Stimulated activated CD4-positive, alpha-beta T cell treated with anti-CD3 and anti-CD28 coated beads, TNF-alpha, amount 100 ng/mL, for 24 hours (primary cell): ENCODE measurements around the gene IFNGR1.

Source experiments
- DNase-seq, 3 experiments: peaks; one replicate each; pipeline ENCODE4 v3.0.0-alpha.2; 2020; ENCODE audit warnings: low read depth in 3 of 3

The IFNGR1 gene

DNA sequence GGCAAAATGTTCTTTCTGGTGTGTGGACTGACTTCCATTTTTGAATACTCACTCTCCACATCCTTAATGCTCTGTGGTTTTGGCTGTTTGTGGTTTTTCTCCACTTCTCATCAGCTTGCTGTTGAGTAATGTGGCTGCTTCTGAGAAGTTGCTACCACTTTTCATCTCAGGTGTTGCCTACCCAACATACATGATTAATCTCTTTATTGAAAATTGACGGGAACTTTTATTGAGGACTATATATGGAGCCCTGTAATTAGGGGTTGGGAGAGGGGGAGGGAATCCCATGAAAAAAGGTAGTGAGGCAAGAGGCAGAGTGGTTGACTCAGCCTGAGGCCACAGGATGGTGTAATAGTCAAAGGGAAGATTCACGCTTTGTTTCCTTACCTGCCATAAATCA lies 63.4 kb downstream of the IFNGR1 start:
- DNase-seq, result no peak

DNA sequence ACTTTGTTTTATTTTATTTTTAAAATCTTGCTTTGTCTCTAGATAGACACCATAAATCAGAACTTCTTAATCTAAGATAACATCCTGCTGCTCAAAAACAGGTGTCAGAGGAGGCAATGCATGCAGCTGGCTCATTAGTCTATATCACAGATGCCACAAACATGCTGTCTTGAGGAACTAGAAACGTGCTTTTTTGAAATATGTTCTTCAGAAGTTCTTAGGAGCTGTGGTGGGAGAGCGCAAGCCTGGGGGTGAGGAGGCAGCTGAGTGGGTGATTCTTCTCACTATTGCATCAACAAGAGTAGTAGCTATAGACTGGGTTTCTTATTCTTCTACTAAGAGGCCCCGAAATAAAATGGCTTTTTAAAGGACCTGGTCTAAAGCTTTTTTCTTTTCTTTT lies 69.1 kb downstream of the IFNGR1 start:
- no peak for DNase-seq

DNA sequence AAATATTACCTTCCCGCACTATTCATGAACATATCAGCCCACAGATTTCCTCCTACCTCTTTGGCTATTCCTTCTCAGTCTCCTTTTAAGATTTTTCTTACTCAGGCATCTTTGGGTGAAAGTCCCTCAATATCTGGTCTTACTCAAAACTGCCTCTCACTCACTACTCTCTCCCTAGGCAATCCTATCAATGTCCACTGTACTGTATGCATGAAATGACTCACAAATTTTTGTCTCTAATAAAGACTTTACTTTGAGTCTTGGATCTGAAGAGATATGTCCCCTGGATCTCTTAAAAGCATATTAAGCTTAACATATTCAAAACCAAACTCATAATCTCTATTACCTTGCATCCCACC lies 70.2 kb downstream of the IFNGR1 start:
- no peak for DNase-seq

DNA sequence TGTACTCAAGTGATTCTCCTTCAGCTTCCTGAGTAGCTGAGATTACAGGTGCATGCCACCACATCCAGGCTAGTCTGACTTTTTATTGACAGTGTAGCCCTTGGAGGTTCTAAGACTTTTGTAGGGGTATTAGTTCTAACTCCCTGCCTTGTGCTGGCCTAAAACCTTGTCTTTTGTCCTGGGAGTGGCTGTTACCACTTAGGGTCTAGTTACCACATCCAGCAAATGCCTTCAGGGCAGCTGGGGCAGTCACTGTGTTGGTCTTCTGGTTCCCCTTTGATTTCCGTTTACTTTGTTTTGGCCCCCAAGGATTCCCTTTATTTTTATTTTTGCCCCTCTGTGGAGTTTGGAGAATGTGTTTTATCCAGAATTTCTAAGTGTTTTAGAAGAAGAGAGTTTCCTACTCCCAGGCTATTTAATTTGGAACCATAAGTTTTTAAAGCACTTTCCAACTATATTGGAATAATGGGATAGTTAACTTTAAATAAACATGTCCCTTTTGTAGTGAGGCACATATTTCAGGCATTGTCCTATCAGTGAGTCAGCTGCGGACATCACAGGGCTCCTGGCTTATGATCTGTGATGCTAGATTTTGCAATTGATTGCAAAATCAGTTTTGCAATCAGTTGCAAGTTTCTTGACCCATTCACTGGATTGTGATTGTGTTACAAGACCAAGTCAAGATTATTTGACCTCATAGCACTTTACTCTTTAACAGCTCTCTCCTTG lies 70.7 kb downstream of the IFNGR1 start:
- no peak for DNase-seq
